Measurements from ENCODE around the gene SYT17. TPM values are rescaled to one million over a fixed set of nuclear protein-coding genes. Genes with fewer than 3 reads are reported as not detected.

The SYT17 gene
- total RNA-seq, 1 donor from 2014 or later, result 8.2 TPM

DNA sequence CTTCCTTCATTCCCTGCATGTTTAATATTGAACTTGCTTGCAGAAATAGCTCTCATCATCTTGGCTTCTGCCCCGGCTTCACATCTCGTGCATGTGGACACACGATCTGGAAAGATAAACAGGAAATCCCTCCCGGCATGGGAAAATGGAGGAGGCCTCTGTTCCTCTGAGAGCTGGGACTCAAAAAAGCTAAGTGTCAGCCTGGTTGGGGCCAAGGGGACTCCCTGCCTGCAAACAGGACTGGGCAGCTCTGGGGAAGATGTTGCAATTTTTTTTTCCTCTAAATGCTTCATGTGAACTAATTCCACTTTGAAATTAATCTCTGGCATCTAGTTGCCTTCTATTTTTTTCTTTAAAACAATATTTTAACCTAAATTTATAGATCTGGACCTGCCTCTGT, 29.4 kb upstream of the SYT17 start:
- FAIRE-seq (no peak), DNase-seq (ENCODE audit: low spot score in 2 of 2) (no peak)

- FAIRE-seq (no peak), DNase-seq (ENCODE audit: low spot score in 2 of 2) (no peak)
Observed at GRCh38 chr16:19139436-19140091, 28.5 kb upstream of the SYT17 start.

GRCh38 chr16:19140396-19140795, 27.6 kb upstream of the SYT17 start:
- FAIRE-seq, result no peak
- DNase-seq (ENCODE audit: low spot score in 2 of 2), result no peak

- DNase-seq (ENCODE audit: low spot score in 2 of 2) (no peak), FAIRE-seq (no peak)
Observed at GRCh38 chr16:19142939-19143598, 25.0 kb upstream of the SYT17 start.

GRCh38 chr16:19143599-19143956, 24.5 kb upstream of the SYT17 start:
- DNase-seq (ENCODE audit: low spot score in 2 of 2), result no peak

GRCh38 chr16:19145010-19145409, 23.0 kb upstream of the SYT17 start:
- DNase-seq (ENCODE audit: low spot score in 2 of 2) (no peak), FAIRE-seq (no peak)

More at GRCh38 chr16:19143599-19143956, 24.5 kb upstream of the SYT17 start:
- no peak for FAIRE-seq

DNA sequence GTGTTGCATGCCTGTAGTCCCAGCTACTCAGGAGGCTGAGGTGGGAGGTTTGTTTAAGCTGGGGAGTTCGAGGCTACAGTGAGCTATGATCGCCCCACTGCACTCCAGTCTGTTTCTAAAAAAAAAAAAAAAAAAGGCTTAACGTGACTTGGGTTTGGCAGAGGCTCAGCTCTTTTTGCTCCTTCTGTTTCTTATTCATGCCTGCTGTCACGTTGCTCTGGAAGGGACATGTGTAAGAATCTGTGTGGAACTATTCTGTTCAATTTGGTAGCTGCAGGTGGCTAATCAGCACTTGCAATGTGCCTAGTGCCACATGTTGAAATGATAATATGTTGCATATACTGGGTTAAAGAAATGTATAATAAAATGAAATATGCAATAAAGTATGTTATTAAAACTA, 20.9 kb upstream of the SYT17 start:
- DNase-seq (ENCODE audit: low spot score in 2 of 2), result no peak
- no peak for FAIRE-seq

- no peak for FAIRE-seq
- DNase-seq (ENCODE audit: low spot score in 2 of 2), result no peak
Observed at GRCh38 chr16:19147627-19148026, 20.4 kb upstream of the SYT17 start.

DNA sequence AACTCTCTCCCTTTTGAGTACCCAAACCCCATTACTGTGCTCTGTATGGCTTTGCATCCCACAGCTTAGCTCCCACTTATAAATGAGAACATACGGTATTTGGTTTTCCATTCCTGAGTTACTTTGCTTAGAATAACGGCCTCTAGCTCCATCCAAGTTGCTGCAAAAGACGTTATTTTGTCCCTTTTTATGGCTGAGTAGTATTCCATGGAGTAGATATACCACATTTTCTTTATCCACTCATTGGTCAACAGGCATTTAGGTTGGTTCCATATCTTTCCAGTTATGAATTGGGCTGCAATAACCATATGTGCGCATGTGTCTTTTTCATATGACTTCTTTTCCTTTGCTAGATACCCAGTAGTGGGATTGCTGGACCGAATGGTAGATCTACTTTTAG, 19.9 kb upstream of the SYT17 start:
- DNase-seq (ENCODE audit: low spot score in 2 of 2) (no peak), FAIRE-seq (no peak)

DNA sequence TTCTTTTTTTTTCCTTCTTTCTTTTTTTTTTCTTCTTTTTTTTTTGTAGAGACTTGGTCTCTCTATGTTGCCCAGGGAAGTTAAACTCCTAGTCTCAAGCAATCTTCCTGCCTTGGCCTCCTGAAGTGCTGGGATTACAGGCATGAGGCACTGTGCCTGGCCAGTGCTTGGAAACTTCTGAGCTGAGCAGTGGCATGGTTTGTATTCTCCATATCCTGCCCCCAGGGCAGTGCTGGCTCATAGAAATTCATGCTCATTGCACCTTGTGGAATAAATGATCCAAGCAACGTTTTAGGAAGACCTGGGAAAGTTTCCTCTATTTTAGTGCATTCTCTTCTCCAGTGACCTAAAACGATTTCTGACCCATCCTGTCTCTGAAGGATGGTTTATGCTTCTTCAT, 16.7 kb upstream of the SYT17 start:
- FAIRE-seq, result no peak
- DNase-seq (ENCODE audit: low spot score in 2 of 2), result no peak

GRCh38 chr16:19152042-19152441, 16.0 kb upstream of the SYT17 start:
- DNase-seq (ENCODE audit: low spot score in 2 of 2), result no peak
- FAIRE-seq, result no peak

DNA sequence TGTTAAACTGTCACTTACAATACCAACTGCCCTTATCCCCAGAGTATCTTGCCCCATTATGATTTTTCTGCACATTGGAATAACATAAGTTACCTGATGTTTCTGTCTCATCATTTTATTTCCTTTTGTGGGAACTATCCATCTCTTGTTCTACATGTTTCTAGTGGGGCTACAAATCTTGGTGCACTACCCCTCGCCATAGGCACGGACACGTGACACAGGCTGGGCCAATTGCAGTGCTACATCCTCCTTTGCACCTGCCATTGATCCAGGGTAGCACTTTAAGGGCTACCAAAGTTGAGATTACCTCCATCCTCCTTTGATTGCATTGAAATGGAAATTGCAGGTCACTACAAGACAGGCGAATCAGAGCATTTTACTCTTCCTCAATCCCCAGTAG, 14.2 kb upstream of the SYT17 start:
- FAIRE-seq, result no peak
- DNase-seq (ENCODE audit: low spot score in 2 of 2), result no peak

- DNase-seq (ENCODE audit: low spot score in 2 of 2), result no peak
- no peak for FAIRE-seq
Observed at GRCh38 chr16:19162085-19162484, 6.0 kb upstream of the SYT17 start.

DNA sequence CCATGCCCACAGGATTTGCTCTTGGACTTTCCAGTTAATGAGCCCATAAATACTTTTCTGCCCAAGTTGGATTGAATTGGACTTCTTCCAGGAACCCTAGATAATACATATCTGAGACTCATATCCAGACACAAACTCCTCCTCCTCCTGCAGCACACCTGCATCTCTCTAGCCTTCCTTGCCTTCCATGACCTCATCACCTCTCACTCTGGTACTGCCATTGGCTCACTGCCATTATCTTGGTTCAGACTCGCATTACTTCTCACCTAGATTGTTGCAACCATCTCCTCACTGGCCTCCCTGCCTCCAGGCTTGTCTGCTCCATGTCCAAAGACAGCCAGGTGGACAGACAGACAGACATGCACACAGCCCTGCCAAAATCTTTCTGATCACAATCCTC, 4.8 kb upstream of the SYT17 start:
- no peak for FAIRE-seq
- no peak for DNase-seq (ENCODE audit: low spot score in 2 of 2)

DNA sequence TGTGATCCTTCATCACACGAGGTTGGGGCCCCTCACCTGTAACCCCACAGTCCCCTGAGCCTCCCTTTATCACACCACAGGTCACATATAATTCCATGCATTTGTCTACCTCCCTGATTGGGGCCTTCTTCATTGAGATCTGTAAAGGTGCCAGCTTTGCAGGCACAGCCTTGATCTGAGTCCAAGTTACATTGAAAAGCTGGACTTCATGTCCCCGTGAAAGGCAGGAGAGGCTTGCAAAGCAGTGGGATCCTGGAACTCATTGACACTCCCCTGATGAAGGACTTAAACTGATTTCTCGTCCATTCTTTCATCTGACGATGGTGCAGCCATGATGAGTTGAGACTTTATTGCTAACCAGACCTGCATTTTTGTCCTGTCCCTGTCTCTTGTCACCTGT, 3.8 kb upstream of the SYT17 start:
- FAIRE-seq, result no peak
- no peak for DNase-seq (ENCODE audit: low spot score in 2 of 2)

DNA sequence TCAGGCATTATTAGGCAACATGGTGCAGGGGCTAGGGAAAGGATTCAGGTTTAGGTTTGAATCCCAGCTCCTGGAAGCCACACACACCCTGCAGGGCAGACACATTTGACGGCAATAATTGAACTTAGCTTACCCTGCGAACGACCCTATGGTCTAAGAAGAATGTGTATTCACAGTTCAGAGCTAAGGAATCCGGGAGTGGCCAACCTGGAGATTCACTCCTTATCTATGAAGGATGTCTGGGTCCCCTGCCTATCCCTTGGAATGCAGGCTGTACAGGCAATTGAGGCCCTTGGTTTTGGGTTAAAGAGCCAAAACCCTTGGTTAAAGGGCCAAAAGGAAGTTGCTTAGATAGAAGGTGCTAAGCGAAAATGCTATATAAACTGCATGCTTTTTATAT, 2.9 kb upstream of the SYT17 start:
- FAIRE-seq, result no peak
- DNase-seq (ENCODE audit: low spot score in 2 of 2), result no peak

GRCh38 chr16:19166500-19166899, 1.5 kb upstream of the SYT17 start:
- DNase-seq (ENCODE audit: low spot score in 2 of 2), result no peak
- no peak for FAIRE-seq

DNA sequence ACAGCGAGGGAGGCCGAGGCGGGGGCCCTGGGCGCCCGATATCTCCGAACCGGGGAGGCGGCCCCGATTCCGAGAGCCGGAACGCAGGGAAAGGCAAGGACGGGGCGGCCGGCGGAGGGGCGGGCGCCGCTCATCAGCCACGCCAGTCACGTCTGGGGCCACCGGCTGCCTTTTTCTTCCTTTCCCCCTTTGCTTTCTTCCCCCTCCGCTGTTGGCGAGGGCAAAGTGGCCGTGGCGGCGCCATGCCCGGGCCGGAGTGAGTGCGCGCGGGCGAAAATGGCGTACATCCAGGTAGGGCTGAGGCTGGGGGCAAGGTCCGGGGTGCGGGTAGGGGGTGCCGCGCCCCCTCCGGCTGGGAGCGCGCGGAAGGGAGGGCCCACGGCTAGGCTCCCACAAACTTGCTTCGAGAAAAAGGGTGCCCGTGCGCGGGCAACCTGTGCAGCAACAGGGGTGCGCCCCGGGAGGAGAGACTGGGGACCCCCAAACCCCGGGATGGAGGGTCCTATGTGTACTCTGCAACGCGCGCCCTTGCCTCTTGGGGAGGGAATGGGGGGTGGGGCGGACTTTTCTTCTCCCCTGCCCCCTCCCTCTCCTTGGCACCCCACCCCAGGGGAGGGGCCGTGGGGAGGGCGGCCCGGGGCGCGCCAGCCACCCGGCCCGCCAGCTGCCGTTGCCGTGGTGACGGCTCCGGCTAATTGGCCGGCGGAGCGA, 486 bp downstream of the SYT17 start:
- DNase-seq (ENCODE audit: low spot score in 2 of 2) (peak; percentile 55 to 66), FAIRE-seq (no peak)

DNA sequence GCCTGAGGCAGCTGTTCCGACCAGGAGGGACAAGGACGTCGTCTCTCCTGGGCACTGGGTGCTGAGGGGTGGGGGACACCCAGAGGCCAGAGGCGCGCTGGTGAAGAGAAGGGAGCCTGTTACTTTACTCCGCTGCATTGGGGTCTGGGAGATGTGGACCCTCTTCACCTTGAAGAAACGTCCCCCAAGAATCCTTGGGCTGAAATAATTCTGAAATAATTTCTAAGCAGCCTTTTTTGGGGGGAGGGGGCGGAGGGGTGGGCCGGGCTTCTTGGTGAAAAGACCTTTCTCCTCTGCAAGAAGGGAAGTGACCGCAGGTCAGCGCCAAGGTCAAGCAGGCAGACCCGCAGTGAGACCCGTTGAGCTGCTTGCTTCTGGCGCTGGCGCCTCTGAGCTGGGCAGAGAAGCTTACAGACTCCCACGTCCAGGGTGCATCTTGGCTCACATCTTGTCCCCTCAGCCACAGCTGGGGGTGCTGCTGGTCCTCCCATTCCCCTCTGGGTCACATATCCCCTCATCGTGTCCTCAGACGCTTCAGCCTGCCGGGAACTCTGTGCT, 1.1 kb downstream of the SYT17 start:
- no peak for FAIRE-seq
- DNase-seq (ENCODE audit: low spot score in 2 of 2), result no peak

DNA sequence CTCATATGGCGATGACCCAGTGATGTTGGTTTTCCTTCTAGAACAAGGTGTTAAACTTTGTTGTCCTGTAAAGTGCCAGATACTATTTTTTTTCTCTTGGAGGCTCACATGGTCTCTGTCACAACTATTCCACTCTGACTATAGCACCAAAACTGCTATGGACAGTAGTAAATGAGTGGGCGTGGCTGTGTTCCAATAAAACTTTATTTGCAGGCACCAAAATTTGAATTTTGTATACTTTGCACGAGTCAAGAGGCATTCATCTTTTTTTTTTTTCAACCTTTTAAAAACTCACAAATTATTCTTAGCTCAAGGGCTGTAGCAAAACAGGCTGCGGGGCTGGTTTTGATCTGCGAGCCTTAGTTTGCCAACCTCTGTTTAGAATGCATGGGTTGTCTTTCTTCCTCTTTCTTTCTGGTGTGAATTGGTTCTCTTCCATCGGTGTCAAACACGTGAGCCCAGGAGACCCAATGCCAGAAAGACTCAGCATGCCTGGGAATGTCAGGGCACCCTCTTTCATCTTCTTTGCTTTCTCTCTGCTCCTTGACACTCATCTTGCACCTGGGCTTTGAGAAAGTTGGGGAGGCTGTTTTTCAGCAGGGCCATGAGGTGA, 2.1 kb downstream of the SYT17 start:
- FAIRE-seq (no peak), DNase-seq (ENCODE audit: low spot score in 2 of 2) (no peak)

GRCh38 chr16:19172098-19172780, 4.2 kb downstream of the SYT17 start:
- FAIRE-seq (no peak), DNase-seq (ENCODE audit: low spot score in 2 of 2) (no peak)
